Measurements from ENCODE around the gene SRL.

GRCh38 chr16:4216596-4216995 is 25.3 kb downstream of the SRL start:
- no peak for TF ChIP-seq CTCF (IDR thresholded peaks at IDR 0.05; ENCODE audit: low read depth, low read length)
- no peak for TF ChIP-seq MYC (IDR thresholded peaks at IDR 0.05; ENCODE audit: low read depth, low read length)

Data from NB4 (cell line).